Measurements from ENCODE around the gene SMARCA1.

The SMARCA1 gene

DNA sequence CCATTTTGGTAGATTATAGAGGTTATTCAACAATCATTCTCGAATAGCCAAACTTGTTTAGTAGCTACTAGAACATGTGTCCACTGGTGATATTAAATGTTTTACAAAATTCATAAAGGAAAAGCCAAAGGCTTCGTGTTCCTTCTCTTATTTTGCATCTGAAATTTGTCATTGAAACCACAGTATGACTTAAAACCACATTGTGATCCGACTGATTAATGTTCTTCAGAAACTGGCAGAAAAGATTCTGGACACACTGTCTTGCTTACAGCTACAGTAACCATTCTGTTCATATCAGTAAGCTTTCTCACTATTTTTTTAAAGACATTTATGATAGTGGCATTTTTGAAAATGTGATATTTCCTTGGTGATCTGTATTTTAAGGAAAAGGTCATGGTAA is 2.6 kb upstream of the SMARCA1 start:
- DNase-seq: no peak

DNA sequence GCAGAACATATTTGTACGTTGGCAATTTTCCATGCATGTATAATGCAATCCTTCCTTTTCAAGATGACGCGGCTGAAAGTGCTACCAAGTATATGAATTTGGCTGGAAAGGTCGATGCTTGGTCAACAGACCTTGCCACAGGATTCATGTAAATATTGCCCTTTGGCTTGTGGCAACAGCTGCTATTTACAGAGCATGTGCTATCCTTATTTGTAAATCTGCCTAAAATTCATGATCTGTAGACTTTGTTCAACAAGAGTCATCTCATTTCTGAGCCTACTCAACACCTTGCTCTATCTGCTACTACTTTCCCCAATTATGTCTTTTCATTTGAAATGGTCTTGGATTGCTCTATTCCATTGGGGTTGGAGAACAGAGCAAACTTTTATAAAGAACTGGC is 1.9 kb upstream of the SMARCA1 start:
- no peak for DNase-seq

DNA sequence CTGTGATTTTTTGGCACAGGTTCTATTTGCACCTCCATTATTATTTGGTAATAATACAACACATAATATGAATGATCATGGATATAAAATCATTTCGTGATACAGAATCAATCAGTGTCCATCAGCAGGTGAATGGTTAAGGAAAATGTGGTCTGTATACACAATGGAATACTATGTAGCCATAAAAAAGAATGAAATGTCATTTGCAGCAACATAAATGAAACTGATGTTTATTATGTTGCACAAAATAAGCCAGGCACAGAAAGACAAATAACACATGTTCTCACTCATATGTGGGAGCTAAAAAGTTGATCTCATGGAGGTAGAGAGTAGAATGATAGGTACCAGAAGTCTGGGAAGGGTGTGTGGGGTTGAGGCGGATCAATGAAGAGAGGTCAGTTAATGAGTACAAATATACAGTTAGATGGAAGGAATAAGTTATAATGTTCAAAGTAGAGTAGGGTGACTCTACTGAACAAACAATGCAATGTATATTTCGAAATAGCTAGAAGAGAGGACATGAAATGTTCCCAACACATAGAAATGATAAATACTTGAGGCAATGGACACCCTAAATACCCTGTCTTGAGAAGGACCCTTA is 1.1 kb upstream of the SMARCA1 start:
- DNase-seq: no peak

DNA sequence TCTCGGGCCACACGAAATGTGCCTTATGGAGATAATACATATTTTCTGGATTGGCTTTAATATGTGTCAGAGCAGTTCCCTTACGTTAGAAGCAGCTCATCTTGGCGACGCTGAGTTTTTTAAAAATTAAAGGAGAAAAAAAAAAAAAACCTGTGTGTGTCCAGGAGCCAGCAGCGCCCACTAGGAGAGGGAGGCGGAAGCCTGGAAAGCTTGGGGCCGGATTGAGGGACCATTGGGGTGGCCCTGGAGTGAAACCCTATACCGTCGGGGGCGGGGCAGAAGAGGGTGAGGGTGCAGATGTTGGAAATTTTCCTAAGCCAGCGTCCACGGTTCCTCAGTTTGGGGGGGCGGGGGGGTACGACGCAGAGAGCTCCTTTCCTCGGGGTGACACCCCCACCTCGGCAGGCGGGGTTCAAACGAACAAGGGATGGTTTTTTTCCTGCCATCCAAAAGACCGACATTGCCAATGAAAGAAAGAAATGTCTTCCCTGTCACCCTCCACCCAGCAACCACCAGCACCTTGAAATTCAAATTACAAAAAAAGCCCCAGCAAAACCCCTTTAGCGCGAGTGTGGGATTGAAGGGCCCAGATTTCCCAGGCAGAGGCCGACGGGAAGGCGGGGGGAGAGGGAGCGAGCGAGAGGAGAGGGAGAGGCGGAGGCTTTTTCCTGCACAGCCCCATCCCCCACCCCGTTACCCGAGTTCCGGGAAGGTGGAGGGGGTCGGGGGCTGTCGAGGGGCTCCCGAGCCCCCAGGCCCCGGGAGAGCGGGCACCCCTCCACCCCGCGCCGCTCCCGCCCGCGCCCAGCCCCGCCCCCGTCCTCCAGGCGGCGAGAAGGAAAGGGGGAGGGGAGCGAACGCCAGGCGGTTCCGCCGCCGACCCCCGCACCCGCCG is 859 bp downstream of the SMARCA1 start:
- DNase-seq: no peak

DNA sequence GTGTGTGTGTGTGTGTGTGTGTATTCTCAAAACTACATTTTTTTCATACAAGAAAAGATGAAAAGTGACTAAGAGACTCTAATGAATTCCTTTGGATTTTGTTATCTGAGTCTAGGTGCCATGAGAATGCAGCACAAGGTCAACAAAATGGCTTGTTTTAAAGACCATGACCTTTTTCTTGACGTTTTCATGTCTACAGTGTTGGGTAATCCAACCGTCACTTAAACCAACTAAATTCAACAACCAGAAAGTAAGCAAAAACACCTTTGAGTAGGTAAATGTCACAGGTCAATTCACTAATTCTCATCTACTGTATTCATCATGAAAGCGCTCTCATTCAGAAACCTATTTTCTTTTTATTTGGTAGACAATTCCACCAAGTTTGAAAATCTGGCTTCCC is 3.1 kb downstream of the SMARCA1 start:
- DNase-seq: no peak

DNA sequence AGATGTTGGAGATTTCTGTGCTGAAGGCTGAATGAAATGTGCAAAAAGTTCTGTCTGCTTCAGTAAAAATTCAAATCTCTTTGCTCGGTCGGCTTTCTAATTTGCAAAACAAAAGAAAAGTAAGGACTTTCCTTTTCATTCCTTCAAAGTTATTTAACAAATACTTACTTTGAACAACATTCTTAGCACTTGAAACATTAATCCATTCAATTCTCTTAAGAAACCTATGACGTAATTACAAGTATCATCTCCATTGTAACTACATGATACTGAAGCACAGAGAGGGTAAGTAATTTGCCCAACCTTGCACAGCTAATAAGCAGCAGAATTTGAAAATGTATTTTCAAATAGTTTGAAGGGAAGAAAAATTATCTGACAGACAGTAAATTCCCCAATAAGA is 6.9 kb downstream of the SMARCA1 start:
- no peak for DNase-seq

DNA sequence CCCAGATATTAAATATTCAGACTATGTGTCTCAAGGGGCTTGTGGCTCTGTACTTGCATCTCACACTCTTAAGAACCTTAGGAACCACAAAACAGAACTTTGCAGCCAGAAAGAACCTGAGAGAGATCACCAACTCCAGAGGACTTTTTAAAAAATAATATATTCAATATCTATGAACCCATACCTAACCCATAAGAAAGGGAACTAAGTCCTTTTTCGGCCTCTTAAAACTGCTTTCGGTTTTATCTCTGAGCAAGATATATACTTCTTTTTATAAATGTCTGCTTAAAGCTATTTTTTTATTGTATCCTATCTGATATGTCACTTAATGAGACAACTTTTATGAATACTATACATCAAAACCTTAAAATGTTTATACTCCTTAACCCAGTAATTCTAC is 10.9 kb downstream of the SMARCA1 start:
- no peak for DNase-seq

DNA sequence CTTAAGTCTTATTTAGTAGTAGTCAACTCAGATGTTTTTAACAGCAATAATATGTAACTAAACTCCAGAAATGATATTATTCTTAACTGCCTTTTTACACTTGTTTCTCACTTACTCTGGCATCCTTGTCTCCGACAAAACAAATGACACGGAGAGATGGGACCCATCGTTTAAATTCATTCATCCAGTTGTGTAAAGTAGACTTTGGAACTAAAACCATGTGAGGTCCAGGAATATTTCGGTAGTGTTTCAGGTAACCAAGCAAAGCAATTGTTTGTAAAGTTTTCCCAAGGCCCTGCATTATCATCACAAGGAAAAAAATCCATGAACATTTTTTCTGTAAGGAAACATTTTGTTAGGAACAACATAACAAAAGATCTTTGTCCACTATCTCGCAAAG is 11.6 kb downstream of the SMARCA1 start:
- no peak for DNase-seq

DNA sequence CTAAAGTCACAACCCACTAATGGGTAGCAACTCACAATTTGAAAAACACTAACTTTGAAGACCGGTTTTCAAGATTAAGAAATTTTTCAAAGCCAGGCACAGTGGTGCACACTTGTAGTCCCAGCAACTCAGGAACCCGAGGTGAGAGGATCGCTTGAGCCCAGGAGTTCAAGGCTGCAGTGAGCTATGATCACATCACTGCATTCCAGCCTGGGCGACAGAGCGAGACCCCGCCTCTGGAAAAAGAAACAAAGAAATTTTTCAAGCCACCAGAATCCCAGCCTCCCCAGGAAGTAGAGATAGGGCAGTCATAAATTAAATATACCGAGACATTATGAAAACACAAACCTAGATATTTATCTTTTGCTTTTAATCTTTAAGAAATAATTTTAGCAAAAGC is 13.0 kb downstream of the SMARCA1 start:
- DNase-seq: no peak

DNA sequence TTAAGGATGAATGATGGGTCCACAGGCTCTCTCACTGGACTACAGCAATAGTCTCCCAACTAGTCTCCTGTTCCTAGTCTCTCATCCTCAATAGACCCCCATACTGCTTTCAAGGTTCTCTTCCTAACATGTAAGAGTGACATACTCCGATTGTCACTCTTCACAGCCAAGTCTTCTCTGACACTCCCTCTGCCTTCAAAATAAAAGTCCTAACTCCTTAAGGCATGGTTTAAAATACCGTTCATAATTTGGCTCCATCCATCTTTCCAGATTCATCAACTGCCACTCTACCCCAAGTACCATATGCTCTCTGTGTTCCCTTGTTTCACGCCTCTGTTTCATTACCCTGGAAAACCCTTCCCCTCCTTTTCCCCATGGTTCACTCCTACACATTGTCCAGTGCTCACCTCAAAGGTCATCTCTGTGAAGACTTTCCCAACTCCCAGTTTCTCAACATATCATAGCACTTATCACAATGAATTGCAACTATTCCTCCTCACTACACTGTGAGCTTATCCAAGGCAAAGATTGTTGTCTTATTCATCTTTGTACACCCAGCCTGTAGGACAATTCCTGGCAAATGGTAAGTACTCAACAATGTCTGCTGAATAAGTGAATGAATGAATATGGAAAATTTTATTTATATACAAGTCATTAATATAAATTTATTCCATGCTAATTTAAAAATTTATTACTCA is 26.0 kb downstream of the SMARCA1 start:
- DNase-seq: no peak

DNA sequence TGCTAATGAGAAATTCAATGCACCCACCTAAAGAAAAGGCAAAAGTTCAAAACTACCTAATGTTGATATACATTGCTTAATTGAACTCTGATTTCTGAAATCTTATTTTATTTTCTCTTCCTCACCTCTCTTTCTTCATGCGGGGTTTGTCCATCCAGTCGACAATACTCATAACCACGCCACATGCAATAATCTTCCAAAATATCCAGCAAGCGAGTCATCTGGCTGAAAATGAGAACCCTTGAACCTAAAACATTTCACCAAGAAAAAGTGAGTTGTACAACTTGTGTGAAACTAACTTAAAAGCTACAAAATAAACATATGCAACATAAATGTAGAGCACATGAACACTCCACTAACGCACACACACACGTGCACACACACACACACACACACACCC is 26.7 kb downstream of the SMARCA1 start:
- no peak for DNase-seq

DNA sequence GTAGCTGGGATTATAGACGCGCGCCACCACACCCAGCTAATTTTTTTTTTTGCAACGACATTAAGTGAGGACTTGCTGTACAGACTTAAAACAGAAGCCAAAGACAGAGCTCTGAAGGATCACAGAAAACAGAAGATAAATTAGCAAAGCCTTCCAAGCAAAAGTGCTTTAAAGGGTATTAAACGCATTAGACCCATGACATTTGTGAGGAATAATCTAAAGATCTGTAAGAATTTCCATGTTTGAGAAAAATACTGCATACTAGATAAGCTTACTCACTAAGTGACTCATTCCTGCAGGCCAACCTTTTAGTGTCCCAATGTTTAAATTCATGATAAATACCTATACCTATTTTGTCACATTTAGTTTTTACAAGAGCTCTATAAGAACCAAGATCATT is 27.4 kb downstream of the SMARCA1 start:
- DNase-seq: no peak

DNA sequence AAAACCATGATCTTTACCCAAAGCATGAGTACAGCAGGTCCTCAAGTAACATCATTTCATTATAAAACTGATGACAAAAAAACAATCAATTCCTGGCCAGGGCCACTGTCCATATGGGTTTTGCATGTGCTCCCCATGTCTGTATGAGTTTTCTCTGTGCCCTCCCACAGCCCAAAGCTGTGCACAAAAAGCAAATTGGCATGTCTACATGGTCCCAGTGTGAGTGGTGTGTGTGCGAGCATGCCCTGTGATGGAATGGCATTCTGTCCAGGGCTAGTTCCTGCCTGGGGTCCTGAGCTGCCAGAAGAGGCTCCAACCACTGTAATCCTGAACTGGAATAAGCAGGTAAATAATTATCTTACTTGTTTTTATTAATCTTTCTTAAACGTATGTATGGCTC is 28.4 kb downstream of the SMARCA1 start:
- DNase-seq: no peak

DNA sequence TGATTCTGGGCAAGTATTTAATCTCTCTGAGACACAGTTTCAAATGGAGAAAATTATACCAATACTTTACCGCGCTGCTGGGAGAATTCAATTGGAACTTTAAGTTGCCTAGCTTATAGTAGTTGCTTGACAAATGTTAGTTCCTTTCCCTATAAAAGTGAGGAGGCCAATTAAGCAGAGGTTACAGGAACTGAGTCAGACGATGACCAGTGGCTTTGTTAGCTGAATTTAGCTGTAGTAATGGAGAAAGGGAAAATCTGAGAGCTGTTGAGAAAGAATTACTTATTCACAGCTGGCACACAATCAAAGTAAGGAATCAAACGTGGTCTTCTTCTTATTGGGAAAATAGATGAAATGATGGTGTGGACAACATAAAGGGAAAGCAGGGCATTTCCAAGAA is 29.6 kb downstream of the SMARCA1 start:
- DNase-seq: no peak

DNA sequence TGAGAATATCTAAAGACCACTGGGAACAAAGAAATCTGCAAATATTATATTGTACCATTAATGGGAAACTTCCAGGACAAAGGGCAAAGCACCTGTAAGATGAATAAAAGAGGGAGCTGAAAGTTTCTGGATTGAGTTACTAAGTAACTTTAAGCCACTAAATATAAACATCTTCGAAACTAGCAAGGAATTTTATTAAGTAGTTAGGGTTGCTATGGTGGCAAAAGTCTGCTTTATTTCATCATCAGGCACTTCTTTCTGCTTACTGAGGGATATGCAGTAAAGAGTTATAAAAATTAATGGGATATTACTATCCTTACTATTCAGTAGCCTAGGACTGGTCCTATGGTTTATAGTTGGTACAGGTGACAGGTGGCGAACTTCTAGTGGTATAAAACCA is 33.0 kb downstream of the SMARCA1 start:
- no peak for DNase-seq

DNA sequence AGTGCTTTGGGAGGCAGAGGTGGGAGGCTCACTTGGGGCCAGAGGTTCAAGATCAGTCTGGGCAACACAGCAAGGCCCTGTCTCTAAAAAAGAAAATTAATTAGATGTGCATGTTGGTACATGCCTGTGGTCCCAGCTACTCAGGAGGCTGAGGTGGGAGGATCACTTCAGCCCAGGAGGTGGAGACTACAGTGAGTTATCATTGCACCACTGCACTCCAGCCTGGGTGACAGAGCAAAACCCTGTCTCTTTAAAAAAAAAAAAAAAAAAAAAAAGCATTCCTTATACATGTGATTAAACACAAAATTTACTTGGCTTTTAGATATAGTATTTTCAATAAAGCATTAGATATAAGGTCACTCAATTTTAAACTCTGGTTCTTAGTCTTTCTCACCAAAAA is 34.9 kb downstream of the SMARCA1 start:
- DNase-seq: no peak

DNA sequence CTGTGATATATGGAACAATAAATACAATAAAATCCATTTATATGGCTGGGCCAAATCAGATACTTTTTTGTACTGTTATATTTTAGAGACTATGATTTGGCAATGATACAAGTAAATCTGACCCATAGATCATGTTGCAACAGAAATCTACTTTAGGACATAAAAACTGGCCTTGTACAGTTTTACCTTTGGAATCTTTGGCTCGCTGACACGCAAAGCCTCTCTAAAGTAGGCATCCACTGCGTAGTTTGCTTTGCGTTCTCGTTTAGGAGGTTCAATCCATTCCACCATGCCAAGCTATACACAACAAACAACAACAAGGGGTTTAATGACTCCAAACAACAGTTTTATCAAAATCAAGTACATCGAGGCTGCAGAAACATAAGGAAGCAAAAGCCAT is 42.4 kb downstream of the SMARCA1 start:
- no peak for DNase-seq

DNA sequence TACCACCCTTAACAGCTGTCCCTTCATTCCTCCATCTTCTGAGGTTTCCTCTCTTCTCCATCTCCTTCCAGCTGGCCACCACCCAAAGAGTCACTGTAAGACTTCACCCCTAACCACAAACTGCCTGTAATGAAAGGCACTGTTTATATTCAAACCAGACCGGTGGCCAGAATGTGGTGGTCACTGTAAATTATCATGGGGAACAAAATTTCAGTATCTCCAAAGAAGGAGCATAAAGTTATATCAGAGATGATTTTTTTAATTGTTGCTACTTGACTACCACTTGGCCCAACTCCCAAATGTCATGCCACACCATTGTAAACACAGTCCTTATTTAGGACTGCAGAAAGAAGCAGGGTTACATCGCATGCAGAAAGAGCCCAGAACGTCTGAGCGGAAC is 44.8 kb downstream of the SMARCA1 start:
- DNase-seq: no peak

DNA sequence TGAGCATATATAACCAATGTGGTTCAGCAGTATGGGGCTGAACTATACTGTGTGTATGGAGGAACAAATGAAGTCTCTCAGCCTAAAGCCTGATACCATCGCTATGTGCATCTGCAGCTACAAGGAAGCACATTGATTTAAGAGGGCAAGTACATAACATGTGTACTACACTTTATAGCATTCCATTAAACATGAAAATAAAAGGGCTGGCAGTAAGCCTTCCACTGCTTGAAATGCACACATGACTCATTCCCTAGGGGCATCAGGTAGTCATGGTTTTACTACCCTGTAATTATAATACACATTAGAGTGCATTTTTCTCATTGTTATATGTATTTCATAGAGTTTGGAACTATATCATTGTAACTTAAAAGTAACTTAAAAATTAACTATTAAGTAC is 51.2 kb downstream of the SMARCA1 start:
- no peak for DNase-seq

DNA sequence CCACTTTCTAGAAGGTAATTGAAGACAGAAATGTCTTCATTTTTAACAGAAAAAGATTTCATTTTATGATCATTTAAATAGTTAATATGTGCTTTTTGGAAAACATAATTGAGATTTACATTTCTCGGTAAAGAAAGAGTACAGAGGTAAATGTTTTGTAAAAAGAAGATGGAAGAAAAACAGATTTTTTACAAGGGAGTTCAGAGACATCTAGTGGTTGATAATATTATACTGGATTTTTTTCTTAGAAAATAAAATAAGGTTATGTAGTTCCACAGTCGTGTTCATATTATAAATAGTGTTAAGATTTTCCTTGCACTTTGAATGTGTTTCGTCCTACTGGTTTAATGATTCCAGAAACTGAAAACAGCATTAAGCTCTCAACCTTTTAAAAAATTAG is 60.6 kb downstream of the SMARCA1 start:
- DNase-seq: no peak

DNA sequence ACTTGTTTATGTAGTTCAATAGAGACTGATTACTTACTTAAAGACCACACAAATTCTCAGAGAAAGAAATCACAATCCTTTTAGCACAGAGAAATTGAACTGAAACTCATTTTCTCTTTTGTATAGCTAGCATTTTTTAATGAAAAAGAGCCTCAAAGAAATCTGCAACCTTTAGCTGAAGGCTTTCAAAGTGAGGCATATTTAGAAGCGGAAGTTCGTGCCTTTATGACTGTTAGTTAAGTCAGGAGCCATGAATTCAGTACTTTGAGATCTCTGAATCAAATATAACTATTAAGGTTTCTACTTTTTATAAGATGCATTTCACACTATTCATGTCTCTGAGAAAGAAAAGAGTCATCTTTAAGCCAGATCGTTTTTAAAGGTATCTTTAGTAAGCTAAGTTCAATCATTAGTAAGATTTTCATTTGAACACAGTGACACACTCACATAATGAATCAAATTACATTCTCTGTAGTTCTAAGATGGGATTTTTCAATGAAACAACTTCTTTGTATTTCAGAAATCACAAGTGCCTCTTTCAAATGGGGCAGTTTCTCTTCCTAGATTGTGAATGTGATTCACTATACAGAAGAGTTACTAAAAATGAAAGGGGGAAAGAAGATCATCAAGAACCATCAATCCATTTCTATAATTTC is 61.4 kb downstream of the SMARCA1 start:
- no peak for DNase-seq

DNA sequence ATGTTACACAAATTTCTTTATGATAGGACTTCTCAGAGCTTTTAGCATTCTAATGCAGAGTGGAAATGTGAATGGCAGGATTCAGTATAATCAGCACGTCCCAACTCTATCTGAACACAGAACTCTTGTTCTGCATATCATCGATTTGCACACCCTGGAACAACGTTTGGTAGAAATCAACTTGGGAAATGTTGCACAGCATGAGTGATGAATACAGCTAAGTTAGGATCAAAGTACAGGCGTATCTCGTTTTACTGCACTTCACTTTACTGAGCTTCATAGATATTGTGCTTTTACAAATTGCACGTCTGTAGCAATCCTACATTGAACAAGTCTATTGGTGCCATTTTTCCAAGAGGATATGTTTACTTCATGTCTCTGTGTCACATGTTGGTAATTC is 70.8 kb downstream of the SMARCA1 start:
- DNase-seq: no peak

DNA sequence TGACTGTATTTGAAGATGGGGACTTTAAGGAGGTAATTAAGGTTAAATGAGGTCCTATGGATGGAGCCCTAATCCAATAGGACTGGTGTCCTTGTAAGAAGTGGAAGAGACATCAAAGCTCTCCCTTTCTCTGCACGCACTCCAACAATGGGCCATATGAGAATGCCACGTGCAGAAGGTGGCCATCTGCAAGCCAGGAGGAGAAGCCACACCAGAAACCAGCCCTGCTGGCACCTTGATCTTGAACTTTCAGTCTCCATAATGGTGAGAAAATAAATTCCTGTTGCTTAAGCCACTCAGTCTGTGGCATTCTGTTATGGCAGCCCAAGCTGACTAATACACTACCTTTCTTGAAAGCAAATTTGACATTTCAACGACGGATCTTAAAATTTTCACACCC is 73.2 kb downstream of the SMARCA1 start:
- no peak for DNase-seq

DNA sequence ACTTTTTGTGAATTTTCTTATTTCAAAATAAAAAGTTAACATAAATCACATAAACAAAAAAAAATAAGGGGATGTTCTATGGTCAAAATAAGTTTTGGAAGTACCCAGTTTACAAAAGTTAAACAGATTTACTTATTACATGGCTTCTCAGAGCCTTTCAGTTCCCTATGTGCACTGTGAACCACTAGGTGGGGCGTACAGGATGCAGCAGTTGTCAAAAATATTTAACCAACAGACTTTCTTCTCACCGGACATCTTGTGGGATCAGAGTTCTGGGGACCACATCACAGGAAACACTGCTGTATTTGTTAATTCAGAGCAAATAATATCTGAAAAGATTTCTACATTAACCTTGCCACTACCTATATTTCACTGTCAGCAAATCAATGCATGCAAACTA is 74.1 kb downstream of the SMARCA1 start:
- DNase-seq: no peak
